ENCODE data around the gene CLRN1. TPM values are rescaled to one million over a fixed set of nuclear protein-coding genes. Genes with fewer than 3 reads are reported as not detected.

CLRN1 gene
- total RNA-seq, 1 experiment from 2014 or later: not detected

DNA sequence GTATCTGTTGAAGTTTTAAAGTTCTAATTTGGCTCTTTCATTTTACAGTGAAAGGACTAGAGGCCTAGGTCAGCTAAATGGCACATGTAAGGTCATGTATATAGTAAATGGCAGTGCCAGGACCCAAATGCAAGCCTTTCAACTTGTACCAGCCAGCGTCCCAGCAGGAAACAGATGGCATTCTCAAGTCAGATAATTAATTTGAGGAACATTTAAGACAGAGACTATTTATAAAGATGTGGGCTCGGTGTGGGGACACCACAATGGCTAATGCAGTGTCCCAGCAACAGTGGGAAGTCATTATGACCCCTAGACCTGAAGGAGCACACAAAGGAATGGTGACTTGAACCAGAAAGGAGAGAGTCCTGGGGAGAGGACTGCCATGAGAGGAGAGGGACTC lies 73.4 kb downstream of the CLRN1 start:
- Histone ChIP-seq H3K4me1 (no peaks in the 10 kb centered on the region), H3K27me3 (replicated peaks; ENCODE audit: control insufficient read depth, insufficient read depth, low read length) (no peaks in the 10 kb centered on the region), H3K36me3 (ENCODE audit: control insufficient read depth, insufficient read depth, low read length) (no peaks in the 10 kb centered on the region), H3K9me3 (no peaks in the 10 kb centered on the region), H3K4me3 (ENCODE audit: low read depth, low read length) (no peak overlapping the region)
- BruUV-seq (replicated peaks): no TSS peak
- ChIA-PET CTCF (no interaction called here), POLR2A (no interaction called here)
- Mint-ChIP-seq H3K9me3 (ENCODE audit: unreplicated experiment) (no peaks in the 10 kb centered on the region), H3K4me3 (ENCODE audit: unreplicated experiment) (no peak overlapping the region), H3K36me3 (ENCODE audit: insufficient read depth, unreplicated experiment) (no peaks in the 10 kb centered on the region), H3K27ac (ENCODE audit: unreplicated experiment) (no peak overlapping the region), H3K27me3 (ENCODE audit: insufficient read depth, unreplicated experiment) (peaks cover 40% of the 10 kb centered on the region), H3K4me1 (ENCODE audit: low read depth, unreplicated experiment) (no peaks in the 10 kb centered on the region)
- TF ChIP-seq CTCF (IDR thresholded peaks at IDR 0.05; ENCODE audit: insufficient read depth in 1 of 2, low read depth in 1 of 2, low read length in 1 of 2, severe bottlenecking in 1 of 2, unreplicated experiment in 1 of 2): no peak
- DNase-seq: no peak
- intact Hi-C loops (cut with micrococcal nuclease; ENCODE audit: unreplicated experiment): no loop called here

DNA sequence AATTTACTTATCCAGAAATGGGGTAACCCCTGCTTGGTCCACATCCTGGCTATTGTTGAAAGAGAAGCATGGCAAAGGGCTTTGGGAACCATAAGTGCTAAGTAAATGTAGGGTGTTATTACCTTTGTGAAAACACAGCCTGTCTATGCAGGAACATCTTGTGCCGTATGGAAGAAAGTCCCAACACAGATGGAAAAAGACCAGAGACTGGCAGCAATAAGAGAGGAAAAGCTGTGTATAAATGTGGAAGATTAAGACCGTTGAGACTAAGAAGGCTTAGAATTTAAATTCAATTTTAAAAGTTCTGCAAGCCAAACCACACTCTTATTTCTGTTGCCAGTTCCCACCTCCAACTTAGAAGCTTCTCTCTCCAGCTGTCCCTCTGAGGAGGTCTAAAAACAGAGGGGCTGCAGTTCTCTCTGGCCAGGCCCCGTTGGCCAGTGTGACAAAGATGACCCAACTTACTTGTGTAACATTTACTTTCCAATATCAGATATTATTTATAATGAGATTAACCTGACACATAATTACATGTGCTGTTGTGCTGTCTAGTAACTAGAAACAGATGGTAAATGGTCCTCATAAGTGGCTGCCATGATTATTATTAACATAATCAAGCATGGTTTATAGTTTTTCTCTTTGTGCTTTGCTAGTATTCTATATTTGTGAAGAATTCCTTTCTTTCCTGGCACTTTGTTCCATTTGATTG lies 74.3 kb downstream of the CLRN1 start:
- BruUV-seq (replicated peaks): no TSS peak
- peaks cover 38% of the 10 kb centered on the region for H3K27me3 Mint-ChIP-seq (ENCODE audit: insufficient read depth, unreplicated experiment)
- H3K9me3 Mint-ChIP-seq (ENCODE audit: unreplicated experiment): no peaks in the 10 kb centered on the region
- H3K36me3 ChIP-seq (ENCODE audit: control insufficient read depth, insufficient read depth, low read length): no peaks in the 10 kb centered on the region
- no peaks in the 10 kb centered on the region for H3K36me3 Mint-ChIP-seq (ENCODE audit: insufficient read depth, unreplicated experiment)
- no peak for DNase-seq
- POLR2A ChIA-PET: no interaction called here
- H3K27ac Mint-ChIP-seq (ENCODE audit: unreplicated experiment): no peak overlapping the region
- TF ChIP-seq CTCF (IDR thresholded peaks at IDR 0.05; ENCODE audit: insufficient read depth in 1 of 2, low read depth in 1 of 2, low read length in 1 of 2, severe bottlenecking in 1 of 2, unreplicated experiment in 1 of 2): no peak
- H3K4me1 ChIP-seq: no peaks in the 10 kb centered on the region
- no peaks in the 10 kb centered on the region for H3K4me1 Mint-ChIP-seq (ENCODE audit: low read depth, unreplicated experiment)
- intact Hi-C loops (cut with micrococcal nuclease; ENCODE audit: unreplicated experiment): no loop called here
- no peaks in the 10 kb centered on the region for H3K9me3 ChIP-seq
- no peaks in the 10 kb centered on the region for H3K27me3 ChIP-seq (replicated peaks; ENCODE audit: control insufficient read depth, insufficient read depth, low read length)
- no peak overlapping the region for H3K4me3 Mint-ChIP-seq (ENCODE audit: unreplicated experiment)
- CTCF ChIA-PET: no interaction called here
- no peak overlapping the region for H3K4me3 ChIP-seq (ENCODE audit: low read depth, low read length)

DNA sequence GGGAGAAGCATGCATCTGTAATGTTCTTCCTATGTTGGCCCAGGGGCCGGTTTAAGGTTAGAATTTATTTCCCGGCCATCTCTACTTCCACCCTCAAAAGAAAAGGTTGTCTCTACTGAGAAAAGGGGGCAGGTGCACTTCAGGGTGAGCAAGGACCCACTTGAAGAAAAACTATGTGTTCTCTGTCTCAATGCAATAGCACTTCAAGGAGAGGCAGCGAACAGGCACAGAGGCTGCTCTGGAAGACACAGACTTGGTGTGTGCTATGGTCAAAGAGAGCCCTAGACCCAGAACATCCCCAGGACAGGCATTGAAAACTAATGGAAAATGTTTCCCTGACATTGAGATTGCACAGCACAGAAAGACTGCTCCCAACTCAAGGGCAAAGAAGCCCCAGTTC lies 74.9 kb downstream of the CLRN1 start:
- no peak for TF ChIP-seq CTCF (IDR thresholded peaks at IDR 0.05; ENCODE audit: insufficient read depth in 1 of 2, low read depth in 1 of 2, low read length in 1 of 2, severe bottlenecking in 1 of 2, unreplicated experiment in 1 of 2)
- H3K4me3 Mint-ChIP-seq (ENCODE audit: unreplicated experiment): no peak overlapping the region
- BruUV-seq (replicated peaks): no TSS peak
- POLR2A ChIA-PET: no interaction called here
- intact Hi-C loops (cut with micrococcal nuclease; ENCODE audit: unreplicated experiment): no loop called here
- no peaks in the 10 kb centered on the region for H3K9me3 ChIP-seq
- DNase-seq: no peak
- H3K4me1 Mint-ChIP-seq (ENCODE audit: low read depth, unreplicated experiment): no peaks in the 10 kb centered on the region
- H3K27me3 ChIP-seq (replicated peaks; ENCODE audit: control insufficient read depth, insufficient read depth, low read length): no peaks in the 10 kb centered on the region
- peaks cover 32% of the 10 kb centered on the region for H3K27me3 Mint-ChIP-seq (ENCODE audit: insufficient read depth, unreplicated experiment)
- CTCF ChIA-PET: no interaction called here
- no peaks in the 10 kb centered on the region for H3K36me3 ChIP-seq (ENCODE audit: control insufficient read depth, insufficient read depth, low read length)
- H3K4me3 ChIP-seq (ENCODE audit: low read depth, low read length): no peak overlapping the region
- no peaks in the 10 kb centered on the region for H3K9me3 Mint-ChIP-seq (ENCODE audit: unreplicated experiment)
- H3K4me1 ChIP-seq: no peaks in the 10 kb centered on the region
- no peak overlapping the region for H3K27ac Mint-ChIP-seq (ENCODE audit: unreplicated experiment)
- H3K36me3 Mint-ChIP-seq (ENCODE audit: insufficient read depth, unreplicated experiment): no peaks in the 10 kb centered on the region
